ENCODE results near the gene MTUS2. TPM values are rescaled to one million over a fixed set of nuclear protein-coding genes. Genes with fewer than 3 reads are reported as not detected.

MTUS2 gene
- total and polyA plus RNA-seq, 9 of the 15 experiments (the other 6 are each of a cell fraction or from before 2014, with no cell fraction given), result 0.01 to 0.28 (median 0.06) TPM; not detected in 1

DNA sequence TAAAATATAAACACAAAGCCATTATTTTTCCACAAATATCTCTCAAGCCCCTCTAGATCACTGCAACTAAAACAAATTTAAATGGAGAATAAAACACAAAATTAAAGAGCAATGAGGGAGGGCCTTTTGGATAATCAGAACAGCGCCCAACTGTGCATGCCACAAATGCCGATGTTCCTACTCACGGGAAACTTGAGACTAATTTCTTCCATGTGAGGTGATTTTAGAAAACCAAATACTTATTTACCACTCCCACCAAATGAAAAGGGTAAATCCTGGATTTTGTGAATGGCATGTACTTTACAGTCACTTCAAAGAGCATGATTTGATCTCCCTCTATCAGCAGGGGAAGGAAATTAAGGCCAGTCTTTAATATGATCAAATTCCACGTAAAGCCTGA, 700.5 kb downstream of the MTUS2 start:
- TF ChIP-seq, protein P1, sequence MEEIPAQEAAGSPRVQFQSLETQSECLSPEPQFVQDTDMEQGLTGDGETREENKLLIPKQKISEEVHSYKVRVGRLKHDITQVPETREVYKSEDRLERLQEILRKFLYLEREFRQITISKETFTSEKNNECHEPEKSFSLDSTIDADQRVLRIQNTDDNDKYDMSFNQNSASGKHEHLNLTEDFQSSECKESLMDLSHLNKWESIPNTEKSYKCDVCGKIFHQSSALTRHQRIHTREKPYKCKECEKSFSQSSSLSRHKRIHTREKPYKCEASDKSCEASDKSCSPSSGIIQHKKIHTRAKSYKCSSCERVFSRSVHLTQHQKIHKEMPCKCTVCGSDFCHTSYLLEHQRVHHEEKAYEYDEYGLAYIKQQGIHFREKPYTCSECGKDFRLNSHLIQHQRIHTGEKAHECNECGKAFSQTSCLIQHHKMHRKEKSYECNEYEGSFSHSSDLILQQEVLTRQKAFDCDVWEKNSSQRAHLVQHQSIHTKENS (CRISPR knock-in tag; IDR thresholded peaks at IDR 0.05), result no peak
- TF ChIP-seq CBX1 (IDR thresholded peaks at IDR 0.05; ENCODE audit: low read depth) (no peak), SMARCB1 (IDR thresholded peaks at IDR 0.05; ENCODE audit: insufficient read length, low read depth) (no peak), PHTF2 (CRISPR knock-in tag; IDR thresholded peaks at IDR 0.05) (no peak), ZNF224 (CRISPR knock-in tag; IDR thresholded peaks at IDR 0.05) (no peak), PYGO2 (tag; IDR thresholded peaks at IDR 0.05) (no peak), SMAD4 (CRISPR knock-in tag; conservative IDR thresholded peaks at IDR 0.05) (no peak), ESRRB (CRISPR knock-in tag; IDR thresholded peaks at IDR 0.05; ENCODE audit: borderline replicate concordance) (no peak)
- TF ChIP-seq, protein P2, sequence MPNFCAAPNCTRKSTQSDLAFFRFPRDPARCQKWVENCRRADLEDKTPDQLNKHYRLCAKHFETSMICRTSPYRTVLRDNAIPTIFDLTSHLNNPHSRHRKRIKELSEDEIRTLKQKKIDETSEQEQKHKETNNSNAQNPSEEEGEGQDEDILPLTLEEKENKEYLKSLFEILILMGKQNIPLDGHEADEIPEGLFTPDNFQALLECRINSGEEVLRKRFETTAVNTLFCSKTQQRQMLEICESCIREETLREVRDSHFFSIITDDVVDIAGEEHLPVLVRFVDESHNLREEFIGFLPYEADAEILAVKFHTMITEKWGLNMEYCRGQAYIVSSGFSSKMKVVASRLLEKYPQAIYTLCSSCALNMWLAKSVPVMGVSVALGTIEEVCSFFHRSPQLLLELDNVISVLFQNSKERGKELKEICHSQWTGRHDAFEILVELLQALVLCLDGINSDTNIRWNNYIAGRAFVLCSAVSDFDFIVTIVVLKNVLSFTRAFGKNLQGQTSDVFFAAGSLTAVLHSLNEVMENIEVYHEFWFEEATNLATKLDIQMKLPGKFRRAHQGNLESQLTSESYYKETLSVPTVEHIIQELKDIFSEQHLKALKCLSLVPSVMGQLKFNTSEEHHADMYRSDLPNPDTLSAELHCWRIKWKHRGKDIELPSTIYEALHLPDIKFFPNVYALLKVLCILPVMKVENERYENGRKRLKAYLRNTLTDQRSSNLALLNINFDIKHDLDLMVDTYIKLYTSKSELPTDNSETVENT (CRISPR knock-in tag; IDR thresholded peaks at IDR 0.05), result no peak
- no peak for FAIRE-seq
- H3K9me3 ChIP-seq (replicated peaks; ENCODE audit: control insufficient read depth, insufficient read depth, low read depth, low read length), result no peaks in the 10 kb centered on the region
- DNase-seq (ENCODE audit: extremely low read depth in 1 of 4, low spot score in 3 of 4), result no peak
- H3K9ac ChIP-seq (ENCODE audit: insufficient read depth in 1 of 2, low read depth in 2 of 2, low read length in 2 of 2), result no peak overlapping the region
- no TSS peak for BruUV-seq (replicated peaks)
- H3K4me2 ChIP-seq (ENCODE audit: insufficient read depth, low read length), result no peak overlapping the region
- WGBS (ENCODE audit: insufficient coverage, low coverage, missing lambda C conversion rate), result 94% methylated on average over 4 of the region's 4 CpGs
- POLR2A ChIA-PET, result no interaction called here
- H3K4me3 ChIP-seq, result no peak overlapping the region
- no peaks in the 10 kb centered on the region for H3K9me1 ChIP-seq (ENCODE audit: control insufficient read depth, insufficient read depth, low read length)
- no peak overlapping the region for H2AFZ ChIP-seq (ENCODE audit: low read depth, low read length)
- H3K79me2 ChIP-seq (ENCODE audit: control insufficient read depth, insufficient read depth, low read length), result no peaks in the 10 kb centered on the region
- H3K4me1 ChIP-seq (replicated peaks in 1 of 2; ENCODE audit: control insufficient read depth in 2 of 2, insufficient read depth in 2 of 2, low read length in 2 of 2), result no peaks in the 10 kb centered on the region
- H3K36me3 ChIP-seq (ENCODE audit: control insufficient read depth, insufficient read depth, low read length), result peaks cover 80% of the 10 kb centered on the region
- H4K20me1 ChIP-seq (replicated peaks; ENCODE audit: control insufficient read depth, insufficient read depth, low read length), result no peaks in the 10 kb centered on the region; the same call in 1 of the 2 replicates
- in situ Hi-C loops (cut with MboI), result no loop called here
- intact Hi-C loops (cut with micrococcal nuclease), result no loop called here
- H3K27me3 ChIP-seq (ENCODE audit: control insufficient read depth in 2 of 2, insufficient read depth in 2 of 2, low read length in 2 of 2), result no peaks in the 10 kb centered on the region
- no peak for ATAC-seq
- CTCF ChIA-PET (ENCODE audit: low intra/inter-chr PET ratio), result no interaction called here
- no peak overlapping the region for H3K27ac ChIP-seq (ENCODE audit: extremely low read depth, low read depth, low read length)

All from K562 (cell line).